WTC11 (cell line): ENCODE data around the gene MAPK11. TPM values are rescaled to one million over a fixed set of nuclear protein-coding genes. Genes with fewer than 3 reads are reported as not detected.

Source experiments
- ATAC-seq: fragments of 200-7000 bp; cut with Tn5 transposase; 2 replicates; pipeline ENCODE4 v1.10.0; 2021; ENCODE audit warnings: mild to moderate bottlenecking, moderate library complexity
- CTCF ChIA-PET: fragments of 300-600 bp; sonication (Branson Sonifier 250); formaldehyde crosslinking; loops from one replicate; lab custom pipeline; 2021; ENCODE audit warnings: antibody characterized with exemption; lab: Charles Lee
- POLR2A ChIA-PET: fragments of 350-600 bp; sonication (Branson Sonifier 250); formaldehyde crosslinking; loops from one replicate; lab custom pipeline; 2021; ENCODE audit warnings: antibody characterized with exemption; lab: Charles Lee
- DNase-seq: peaks from one replicate; pipeline ENCODE4 v3.0.0; 2021; ENCODE audit warnings: low spot score
- H3K27ac Mint-ChIP-seq: 2 replicates; pipeline ENCODE4 v1.8.0; 2021; ENCODE audit warnings: mixed read lengths
- H3K27me3 Mint-ChIP-seq: 2 replicates; pipeline ENCODE4 v1.8.0; 2021; ENCODE audit warnings: low read depth, mild to moderate bottlenecking, moderate library complexity, mixed read lengths
- H3K36me3 Mint-ChIP-seq: 2 replicates; pipeline ENCODE4 v1.8.0; 2021; ENCODE audit warnings: mixed read lengths
- H3K4me1 Mint-ChIP-seq: 2 replicates; pipeline ENCODE4 v1.8.0; 2022; ENCODE audit warnings: mixed read lengths
- H3K4me3 Mint-ChIP-seq: 2 replicates; pipeline ENCODE4 v1.8.0; 2021; ENCODE audit warnings: mild to moderate bottlenecking, moderate library complexity, mixed read lengths
- H3K9me3 Mint-ChIP-seq: 2 replicates; pipeline ENCODE4 v1.8.0; 2021; ENCODE audit warnings: mixed read lengths
- CBFB ChIP-seq: sonication (generic); formaldehyde crosslinking; IDR thresholded peaks from 2 replicates; pipeline ENCODE4 v1.8.1; 2022; ENCODE audit warnings: mild to moderate bottlenecking, low read depth, missing genetic modification reagents
- CREB1 ChIP-seq: sonication (generic); formaldehyde crosslinking; IDR thresholded peaks from 2 replicates; pipeline ENCODE4 v1.8.0; 2023; ENCODE audit warnings: mild to moderate bottlenecking, missing genetic modification reagents
- CREM ChIP-seq: sonication (generic); formaldehyde crosslinking; IDR thresholded peaks from 2 replicates; pipeline ENCODE4 v1.8.1; 2022; ENCODE audit warnings: mild to moderate bottlenecking, missing genetic modification reagents, moderate library complexity
- E2F1 ChIP-seq: sonication (generic); formaldehyde crosslinking; IDR thresholded peaks from 2 replicates; pipeline ENCODE4 v1.8.0; 2022; ENCODE audit warnings: mild to moderate bottlenecking, missing genetic modification reagents
- FOXP1 ChIP-seq: sonication (generic); formaldehyde crosslinking; IDR thresholded peaks from 2 replicates; pipeline ENCODE4 v1.8.0; 2022; ENCODE audit warnings: missing genetic modification reagents, mild to moderate bottlenecking, moderate library complexity, borderline replicate concordance
- GABPB1 ChIP-seq: sonication (generic); formaldehyde crosslinking; IDR thresholded peaks from 2 replicates; pipeline ENCODE4 v1.8.1; 2023; ENCODE audit warnings: mild to moderate bottlenecking, missing genetic modification reagents
- GRHL2 ChIP-seq: fragments of 250-450 bp; sonication (Bioruptor Pico); IDR thresholded peaks from 2 replicates; pipeline ENCODE4 v1.8.0; 2022; ENCODE audit warnings: mild to moderate bottlenecking, moderate library complexity; ENCODE audit not compliant: insufficient replicate concordance, severe bottlenecking
- JUN ChIP-seq: sonication (generic); formaldehyde crosslinking; IDR thresholded peaks from 2 replicates; pipeline ENCODE4 v1.8.0; 2023; ENCODE audit warnings: mild to moderate bottlenecking, missing genetic modification reagents
- KAT7 ChIP-seq: sonication (generic); formaldehyde crosslinking; IDR thresholded peaks from 2 replicates; pipeline ENCODE4 v1.8.1; 2023; ENCODE audit warnings: missing genetic modification reagents, mild to moderate bottlenecking, borderline replicate concordance
- NR3C1 ChIP-seq: sonication (generic); formaldehyde crosslinking; conservative IDR thresholded peaks from 2 replicates; pipeline ENCODE4 v1.8.1; 2023; ENCODE audit warnings: low read depth, mild to moderate bottlenecking, missing genetic modification reagents
- OVOL2 ChIP-seq: fragments of 250-450 bp; sonication (Bioruptor Pico); IDR thresholded peaks from 2 replicates; pipeline ENCODE4 v1.9.0; 2021; ENCODE audit warnings: mild to moderate bottlenecking, borderline replicate concordance
- PREB ChIP-seq: sonication (generic); formaldehyde crosslinking; IDR thresholded peaks from 2 replicates; pipeline ENCODE4 v1.8.1; 2022; ENCODE audit warnings: mild to moderate bottlenecking, missing genetic modification reagents, moderate library complexity, borderline replicate concordance
- SOX15 ChIP-seq: fragments of 250-450 bp; sonication (Bioruptor Pico); IDR thresholded peaks from 2 replicates; pipeline ENCODE4 v1.9.0; 2021; ENCODE audit warnings: mild to moderate bottlenecking
- TEAD1 ChIP-seq: sonication (generic); formaldehyde crosslinking; IDR thresholded peaks from 2 replicates; pipeline ENCODE4 v1.8.0; 2022; ENCODE audit warnings: mild to moderate bottlenecking, missing genetic modification reagents
- ZNF219 ChIP-seq: sonication (generic); formaldehyde crosslinking; IDR thresholded peaks from 2 replicates; pipeline ENCODE4 v1.8.0; 2023; ENCODE audit warnings: missing genetic modification reagents, mild to moderate bottlenecking, borderline replicate concordance
- ZNF263 ChIP-seq: sonication (generic); formaldehyde crosslinking; IDR thresholded peaks from 2 replicates; pipeline ENCODE4 v1.8.1; 2022; ENCODE audit warnings: low read depth, mild to moderate bottlenecking, moderate library complexity, missing genetic modification reagents
- ZNF416 ChIP-seq: fragments of 250-450 bp; sonication (Bioruptor Pico); IDR thresholded peaks from 2 replicates; pipeline ENCODE4 v1.9.0; 2021; ENCODE audit warnings: mild to moderate bottlenecking, inconsistent platforms
- ZSCAN18 ChIP-seq: fragments of 250-450 bp; sonication (Bioruptor Pico); IDR thresholded peaks from 2 replicates; pipeline ENCODE4 v2.1.2; 2022; ENCODE audit warnings: mild to moderate bottlenecking, moderate library complexity
- total RNA-seq: library from RNA; stranded (reverse); gene quantifications from 3 replicates; pipeline ENCODE4 v1.2.3, GENCODE V29; 2021
- TF ChIP-seq, protein P1 (sequence below): sonication (generic); formaldehyde crosslinking; IDR thresholded peaks from 2 replicates; pipeline ENCODE4 v1.8.1; 2023; ENCODE audit warnings: mild to moderate bottlenecking, missing genetic modification reagents, moderate library complexity

MAPK11 gene
- total RNA-seq, 1 experiment from 2014 or later, result 2.3 TPM

DNA sequence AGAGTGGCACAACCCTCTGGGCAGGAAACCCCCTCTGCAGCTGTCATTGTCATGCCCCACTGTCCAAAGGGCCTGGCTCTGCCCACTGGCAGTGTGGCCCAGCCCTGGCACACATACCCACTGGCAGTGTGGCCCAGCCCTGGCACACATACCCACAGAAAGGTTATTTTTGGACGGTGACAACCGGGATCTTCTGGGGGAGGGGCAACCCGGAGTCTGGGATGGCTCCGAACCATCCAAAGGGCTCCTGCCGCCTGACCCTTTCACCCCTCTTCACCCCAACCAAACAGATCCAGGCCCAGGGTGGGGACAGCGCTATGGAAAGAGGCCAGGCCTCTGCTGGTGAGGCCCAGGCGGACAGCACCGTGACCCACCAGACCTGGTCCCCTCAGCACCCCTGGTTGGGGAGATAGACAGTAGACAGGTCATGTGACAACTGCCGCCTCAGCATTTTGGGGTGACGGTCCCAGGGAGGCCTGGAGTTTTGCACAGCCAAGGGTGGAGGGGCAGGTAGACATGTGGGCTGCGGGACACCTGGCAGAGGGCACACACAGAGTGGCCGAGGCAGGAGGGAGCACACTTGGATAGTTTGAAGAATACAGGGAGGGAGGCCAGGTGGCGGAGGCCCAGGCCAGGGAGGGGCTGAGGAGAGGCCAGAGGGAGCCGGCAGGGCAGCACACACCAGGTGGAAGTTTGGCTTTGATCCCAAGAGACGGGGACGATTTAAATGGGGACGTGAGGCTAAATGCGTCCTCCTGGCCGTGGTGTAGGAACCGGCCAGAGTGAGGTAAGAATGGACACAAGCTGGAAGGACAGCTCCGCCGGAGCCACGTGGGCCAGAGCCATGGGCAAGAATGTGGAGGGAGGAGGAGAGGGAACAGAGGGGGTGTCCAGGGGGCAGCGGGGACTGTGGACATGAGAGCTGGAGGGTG is 11.6 kb downstream of the MAPK11 start:
- ChIA-PET CTCF (interaction anchor here (0.6 to 1.0 kb wide), 2 partner anchors 9 to 66 kb away, joined by 3 read pairs; no protein-coding TSS in a partner anchor), POLR2A (no interaction called here)
- DNase-seq (no peak), ATAC-seq (no peak)
- TF ChIP-seq ZNF219 (CRISPR knock-in tag) (no peak), E2F1 (CRISPR knock-in tag) (no peak), ZNF263 (CRISPR knock-in tag) (no peak), OVOL2 (CRISPR knock-in tag) (no peak), CREB1 (no peak), FOXP1 (CRISPR knock-in tag) (no peak), TEAD1 (CRISPR knock-in tag) (no peak), ZSCAN18 (CRISPR knock-in tag) (no peak)
- TF ChIP-seq, protein P1, sequence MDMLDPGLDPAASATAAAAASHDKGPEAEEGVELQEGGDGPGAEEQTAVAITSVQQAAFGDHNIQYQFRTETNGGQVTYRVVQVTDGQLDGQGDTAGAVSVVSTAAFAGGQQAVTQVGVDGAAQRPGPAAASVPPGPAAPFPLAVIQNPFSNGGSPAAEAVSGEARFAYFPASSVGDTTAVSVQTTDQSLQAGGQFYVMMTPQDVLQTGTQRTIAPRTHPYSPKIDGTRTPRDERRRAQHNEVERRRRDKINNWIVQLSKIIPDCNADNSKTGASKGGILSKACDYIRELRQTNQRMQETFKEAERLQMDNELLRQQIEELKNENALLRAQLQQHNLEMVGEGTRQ (CRISPR knock-in tag), result 0 out of 2 replicates have a peak, but pooled peaks have one; percentile 13
- peaks cover 9% of the 10 kb centered on the region for H3K27me3 Mint-ChIP-seq
- H3K4me1 Mint-ChIP-seq, result peaks cover 8% of the 10 kb centered on the region
- no peak overlapping the region for H3K4me3 Mint-ChIP-seq
- no peaks in the 10 kb centered on the region for H3K36me3 Mint-ChIP-seq
- H3K27ac Mint-ChIP-seq, result no peak overlapping the region
- no peaks in the 10 kb centered on the region for H3K9me3 Mint-ChIP-seq

DNA sequence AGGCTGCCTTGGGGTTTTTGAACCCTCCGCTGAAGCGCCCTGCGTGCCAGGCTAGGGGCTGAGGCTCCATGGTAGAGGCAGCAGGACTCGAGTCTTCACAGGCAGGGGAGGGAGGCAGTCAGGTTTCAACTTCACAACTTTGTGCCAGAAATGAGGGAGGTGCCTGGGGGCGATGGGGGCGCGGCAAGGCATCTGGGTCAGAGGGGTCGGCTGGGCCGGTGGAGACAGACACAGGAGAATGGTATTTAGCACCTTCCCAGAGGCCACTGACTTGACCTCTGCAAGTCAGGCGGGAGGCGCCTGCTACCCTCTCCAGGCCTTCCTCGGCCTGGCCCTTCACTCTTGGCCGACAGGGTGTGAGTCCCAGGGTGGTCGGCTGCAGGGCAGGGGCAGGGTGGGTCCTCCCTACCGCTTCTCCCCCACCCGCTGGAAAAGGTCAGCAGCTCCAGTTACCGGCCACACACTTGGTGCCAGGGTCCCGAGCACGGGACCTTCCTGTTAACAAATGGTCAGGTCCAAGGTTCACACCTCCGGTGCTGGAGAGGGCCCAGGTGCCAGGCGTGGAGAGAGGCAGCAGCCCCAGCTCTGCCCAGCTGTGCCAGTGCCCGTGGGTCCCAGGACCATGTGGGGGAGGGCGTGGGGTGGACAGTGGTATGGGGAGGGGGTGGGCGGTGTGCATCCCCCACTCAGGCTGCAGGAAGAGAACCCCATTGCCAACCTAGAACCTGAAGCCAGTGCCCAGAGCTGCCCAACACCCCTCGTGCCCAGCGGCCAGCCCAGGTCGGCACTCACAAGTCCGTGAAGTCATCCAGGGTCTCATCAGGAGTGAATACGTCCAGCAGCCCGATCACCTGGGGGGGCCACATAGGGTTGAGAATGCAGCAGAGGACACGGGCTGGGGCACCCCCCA is 12.5 kb downstream of the MAPK11 start:
- ATAC-seq, result no peak
- ChIA-PET CTCF (no interaction called here), POLR2A (no interaction called here)
- DNase-seq, result no peak
- H3K4me3 Mint-ChIP-seq, result no peak overlapping the region
- no peak overlapping the region for H3K27ac Mint-ChIP-seq
- H3K27me3 Mint-ChIP-seq, result peaks cover 9% of the 10 kb centered on the region
- H3K9me3 Mint-ChIP-seq, result no peaks in the 10 kb centered on the region
- peaks cover 8% of the 10 kb centered on the region for H3K4me1 Mint-ChIP-seq
- H3K36me3 Mint-ChIP-seq, result no peaks in the 10 kb centered on the region
- no peak for TF ChIP-seq ZNF416 (CRISPR knock-in tag)
- no peak for TF ChIP-seq NR3C1 (CRISPR knock-in tag)
- no peak for TF ChIP-seq JUN (CRISPR knock-in tag)
- TF ChIP-seq SOX15 (CRISPR knock-in tag), result no peak
- TF ChIP-seq CREM, result no peak
- no peak for TF ChIP-seq TEAD1 (CRISPR knock-in tag)
- TF ChIP-seq KAT7, result no peak
- TF ChIP-seq GABPB1, result no peak
- no peak for TF ChIP-seq PREB (CRISPR knock-in tag)
- no peak for TF ChIP-seq CREB1
- no peak for TF ChIP-seq CBFB (CRISPR knock-in tag)
- no peak for TF ChIP-seq GRHL2 (CRISPR knock-in tag)
